ENCODE data around the gene AP4E1.

Gene AP4E1

GRCh38 chr15:51046016-51046415, 137.5 kb downstream of the AP4E1 start:
- TF ChIP-seq CTCF (IDR thresholded peaks at IDR 0.05; ENCODE audit: extremely low read depth, missing control alignments), result no peak
- DNase-seq (ENCODE audit: low spot score), result no peak

- no peak for TF ChIP-seq CTCF (IDR thresholded peaks at IDR 0.05; ENCODE audit: extremely low read depth, missing control alignments)
- no peak for DNase-seq (ENCODE audit: low spot score)
Observed at GRCh38 chr15:51046799-51047449, 138.4 kb downstream of the AP4E1 start.

- TF ChIP-seq CTCF (IDR thresholded peaks at IDR 0.05; ENCODE audit: extremely low read depth, missing control alignments), result no peak
Observed at GRCh38 chr15:51048308-51048707, 139.8 kb downstream of the AP4E1 start.

GRCh38 chr15:51049081-51049480, 140.6 kb downstream of the AP4E1 start:
- TF ChIP-seq CTCF (IDR thresholded peaks at IDR 0.05; ENCODE audit: extremely low read depth, missing control alignments), result no peak
- DNase-seq (ENCODE audit: low spot score), result no peak

More at GRCh38 chr15:51048308-51048707, 139.8 kb downstream of the AP4E1 start:
- no peak for DNase-seq (ENCODE audit: low spot score)

- DNase-seq (ENCODE audit: low spot score), result no peak
- TF ChIP-seq CTCF (IDR thresholded peaks at IDR 0.05; ENCODE audit: extremely low read depth, missing control alignments), result no peak
Observed at GRCh38 chr15:51051776-51052175, 143.3 kb downstream of the AP4E1 start.

- no peak for TF ChIP-seq CTCF (IDR thresholded peaks at IDR 0.05; ENCODE audit: extremely low read depth, missing control alignments)
- DNase-seq (ENCODE audit: low spot score), result no peak
Observed at GRCh38 chr15:51053571-51053970, 145.1 kb downstream of the AP4E1 start.

GRCh38 chr15:51054535-51054934, 146.1 kb downstream of the AP4E1 start:
- no peak for TF ChIP-seq CTCF (IDR thresholded peaks at IDR 0.05; ENCODE audit: extremely low read depth, missing control alignments)
- DNase-seq (ENCODE audit: low spot score), result no peak

Measured in GM20000 (cell line).